ELF-1 (cell line): Measurements from ENCODE around the gene EP300.

ENCODE experiments used
- DNase-seq: peaks from one replicate; pipeline ENCODE4 v3.0.0-alpha.2; 2016; ENCODE audit warnings: low read depth, low spot score

The EP300 gene

GRCh38 chr22:41204992-41205900 is 112.9 kb downstream of the EP300 start, which contains the start of gene L3MBTL2:
Gene L3MBTL2, plus strand, starts transcription at chr22:41205312. Its CDS starts 51 bp downstream, at chr22:41205363.
- DNase-seq: peak; percentile 99

GRCh38 chr22:41206719-41207118 is 114.3 kb downstream of the EP300 start:
- DNase-seq: no peak

- DNase-seq: no peak
Measured at GRCh38 chr22:41215409-41215808, 123.0 kb downstream of the EP300 start.

GRCh38 chr22:41215926-41216325 is 123.5 kb downstream of the EP300 start:
- no peak for DNase-seq

- peak; percentile 24 for DNase-seq
Measured at GRCh38 chr22:41216984-41217383, 124.6 kb downstream of the EP300 start.

- DNase-seq: peak; percentile 54
Measured at GRCh38 chr22:41217553-41218157, 125.3 kb downstream of the EP300 start.

GRCh38 chr22:41222846-41223507 is 130.6 kb downstream of the EP300 start:
- peak; percentile 60 for DNase-seq

GRCh38 chr22:41223535-41223934 is 131.1 kb downstream of the EP300 start:
- DNase-seq: no peak

- DNase-seq: no peak
Measured at GRCh38 chr22:41226723-41227655, 134.6 kb downstream of the EP300 start.

- DNase-seq: no peak
Measured at GRCh38 chr22:41229215-41229614, 136.8 kb downstream of the EP300 start.
